GM19372 (cell line): ENCODE measurements around the gene DTX1.
"Not testable (repeated sequence)": the region's sequence is repeated elsewhere in the genome, so short reads cannot be mapped to it uniquely, and the experiment has no call there.

Source experiments
- ATAC-seq: cut with Tn5 transposase; IDR thresholded peaks from one replicate; pipeline ENCODE4 v1.9.1; 2021; ENCODE audit warnings: mild to moderate bottlenecking, low read depth, moderate library complexity; ENCODE audit not compliant: unreplicated experiment

The DTX1 gene

GRCh38 chr12:113111247-113111646 is 54.7 kb downstream of the DTX1 start:
- ATAC-seq = no peak

GRCh38 chr12:113112043-113112899 is 55.7 kb downstream of the DTX1 start:
- no peak for ATAC-seq

GRCh38 chr12:113113397-113113796 is 56.9 kb downstream of the DTX1 start:
- no peak for ATAC-seq

DNA sequence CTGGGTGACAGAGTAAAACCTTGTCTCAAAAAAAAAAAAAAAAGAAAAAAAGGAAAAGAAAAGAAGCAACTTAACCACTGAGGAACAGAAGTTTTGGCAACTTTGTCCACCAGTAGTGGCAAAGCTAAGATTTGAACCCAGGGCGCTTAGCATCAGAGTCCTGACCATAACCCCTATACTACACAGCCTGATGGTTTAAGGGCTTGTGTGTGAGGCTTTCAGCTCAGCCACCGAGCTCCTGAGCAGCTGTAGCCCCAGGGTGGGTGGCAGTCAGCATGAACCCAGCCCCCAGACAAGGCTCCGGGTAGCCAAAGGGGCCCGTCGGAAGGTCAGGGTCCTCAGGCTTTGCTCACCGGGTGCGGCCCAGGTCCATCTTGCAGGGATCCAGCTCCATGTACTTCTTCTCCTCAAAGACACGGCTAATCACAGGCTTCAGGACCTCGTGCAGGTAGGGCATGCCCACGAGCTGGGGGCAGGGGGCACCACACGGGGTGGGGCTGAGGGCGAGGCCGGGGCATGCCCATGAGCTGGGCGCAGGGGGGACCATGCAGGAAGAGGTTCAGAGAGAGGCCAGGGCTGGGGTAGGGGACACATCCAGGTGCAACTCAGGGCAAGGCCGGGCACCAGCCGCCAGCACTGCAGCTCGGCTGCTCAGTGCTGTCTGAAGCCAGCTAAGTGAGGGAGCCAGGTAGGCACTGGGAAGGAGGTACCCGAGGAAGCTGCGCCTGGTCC is 58.1 kb downstream of the DTX1 start:
- ATAC-seq = no peak

DNA sequence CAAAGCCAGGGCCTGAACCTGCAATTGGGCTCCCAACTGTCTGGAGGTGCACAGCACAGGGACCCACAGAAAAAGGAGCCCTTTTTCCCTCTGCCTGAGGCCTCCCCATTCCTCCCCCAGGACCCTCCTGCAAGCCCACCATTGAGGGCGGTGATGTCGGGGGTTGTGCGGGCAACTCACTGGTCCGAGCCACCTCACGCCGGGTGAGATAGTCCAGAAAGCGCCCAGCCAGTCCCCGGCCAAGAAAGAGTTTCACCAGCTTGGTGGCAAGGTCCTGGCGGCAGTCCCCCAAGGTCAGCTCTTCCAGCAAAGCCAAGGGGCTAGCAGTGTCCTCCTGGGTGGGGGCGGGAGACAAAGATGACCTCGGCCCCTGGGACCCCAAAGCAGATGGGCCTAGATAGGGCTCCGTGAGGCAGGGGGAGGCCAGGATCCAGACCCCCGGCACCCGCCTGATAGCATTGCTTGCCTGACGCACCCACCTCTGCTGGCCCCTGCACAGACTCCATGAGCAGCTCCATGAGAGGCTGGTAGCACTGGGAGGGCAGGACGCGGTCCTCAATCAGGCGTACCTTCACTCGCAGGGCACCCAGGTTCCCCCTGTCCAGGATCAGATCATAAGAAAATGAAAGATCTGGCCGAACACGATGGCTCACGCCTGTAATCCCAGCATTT is 59.1 kb downstream of the DTX1 start:
- no peak for ATAC-seq

GRCh38 chr12:113116875-113117274 is 60.3 kb downstream of the DTX1 start:
- ATAC-seq = no peak

GRCh38 chr12:113117684-113118083 is 61.2 kb downstream of the DTX1 start:
- ATAC-seq = not testable (repeated sequence)

DNA sequence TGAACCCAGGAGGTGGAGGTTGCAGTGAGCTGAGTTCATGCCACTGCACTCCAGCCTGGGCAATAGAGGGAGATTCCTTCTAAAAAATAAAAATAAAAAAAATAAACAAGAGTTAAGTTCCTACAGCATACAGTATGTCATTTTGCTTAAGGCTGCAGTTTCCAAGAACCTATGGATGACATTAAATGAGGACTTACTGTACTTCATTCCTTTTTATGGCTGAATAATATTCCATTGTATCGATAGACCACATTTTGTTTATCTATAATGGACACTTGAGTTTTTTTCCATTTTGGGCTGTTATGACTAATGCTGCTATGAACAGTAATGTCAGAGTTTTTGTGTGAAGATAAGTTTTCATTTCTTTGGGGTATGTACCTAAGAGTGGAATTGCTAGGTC is 61.6 kb downstream of the DTX1 start:
- ATAC-seq = no peak

DNA sequence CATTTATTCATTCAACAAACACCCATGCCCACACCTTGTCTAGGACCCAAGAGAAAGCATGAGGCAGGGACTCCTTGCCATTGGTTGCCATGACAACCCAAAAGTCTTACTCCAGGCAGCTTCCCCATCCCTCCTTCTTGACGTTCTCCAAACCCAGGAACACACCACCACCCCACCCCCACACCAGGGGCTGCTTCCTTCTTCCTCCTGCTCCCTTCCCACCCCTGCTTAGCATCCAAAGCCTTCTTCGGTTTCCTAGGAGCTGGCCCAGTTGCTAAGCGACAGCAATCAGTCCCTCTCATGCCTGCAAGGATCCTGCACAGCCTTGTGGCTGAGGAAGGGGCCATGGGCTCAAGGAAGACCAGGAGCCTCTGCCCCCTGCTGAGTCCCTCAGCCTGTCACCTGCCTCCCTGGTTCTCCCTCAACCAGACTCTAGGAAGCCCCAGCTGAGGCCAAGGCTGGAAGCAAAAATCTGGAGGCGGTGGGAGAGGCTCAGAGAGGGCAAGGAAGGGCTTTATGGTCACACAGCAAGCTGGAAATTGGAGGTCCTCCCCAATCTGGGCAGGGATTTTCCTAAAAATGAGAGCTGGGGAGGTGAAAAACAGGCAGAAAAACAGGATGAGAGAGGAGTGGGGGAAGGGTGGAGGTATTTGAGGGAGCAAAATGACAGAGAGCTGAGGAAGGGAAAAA is 63.6 kb downstream of the DTX1 start:
- ATAC-seq = no peak

DNA sequence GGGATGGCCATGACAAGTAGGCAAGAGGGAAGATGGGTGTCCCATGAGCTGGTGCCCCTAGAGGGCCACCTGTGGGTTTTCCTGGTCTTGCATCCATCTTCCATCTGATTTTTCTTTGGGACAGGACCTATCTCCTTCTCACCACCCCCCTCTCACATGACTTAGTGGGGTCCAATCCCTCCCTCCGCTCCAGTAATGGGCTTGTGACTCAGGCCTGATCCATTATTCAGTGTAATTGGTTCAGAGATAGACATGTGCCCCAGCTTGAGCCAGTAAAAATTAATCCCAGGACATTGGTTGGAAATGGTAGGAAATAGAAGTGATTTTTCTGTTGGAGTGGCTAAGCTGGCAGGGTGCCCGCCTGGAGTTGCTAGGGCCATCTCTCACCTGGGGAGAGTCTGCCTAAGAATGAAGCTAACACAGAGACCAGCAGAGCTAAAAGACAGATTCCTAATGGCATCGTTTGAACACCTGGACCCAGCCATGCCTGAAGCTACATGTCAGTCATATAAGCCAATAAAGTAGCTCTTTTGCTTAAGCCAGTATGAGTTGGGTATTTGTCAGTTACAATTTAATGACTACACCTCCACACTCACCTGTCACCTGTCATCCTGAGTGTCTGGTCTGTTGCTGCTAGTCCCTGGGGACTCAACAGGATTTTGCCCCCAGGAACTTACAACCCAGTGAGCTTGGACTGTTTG is 64.3 kb downstream of the DTX1 start:
- ATAC-seq = no peak

DNA sequence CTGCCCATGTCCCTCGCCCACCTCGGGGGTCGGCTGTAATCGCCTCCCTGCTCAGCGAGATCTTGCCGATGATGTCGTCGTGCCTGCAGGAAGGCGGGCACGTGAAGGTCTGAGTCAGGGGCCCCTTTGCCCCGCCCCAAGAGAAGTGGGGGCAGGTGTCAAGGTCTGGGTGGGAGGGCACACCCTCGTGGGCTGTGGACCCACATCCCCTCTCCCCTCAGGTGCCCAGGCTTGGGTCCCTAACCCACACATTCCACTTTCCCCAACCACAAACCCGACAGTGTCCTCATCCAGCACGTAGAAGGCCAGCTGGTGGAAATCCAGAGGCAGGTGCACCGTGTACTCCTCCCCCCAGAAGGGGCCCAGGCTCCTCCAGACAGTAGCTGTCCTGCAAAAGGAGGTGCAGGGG is 71.3 kb downstream of the DTX1 start:
- ATAC-seq = no peak

GRCh38 chr12:113128802-113129663 is 72.5 kb downstream of the DTX1 start:
- no peak for ATAC-seq

DNA sequence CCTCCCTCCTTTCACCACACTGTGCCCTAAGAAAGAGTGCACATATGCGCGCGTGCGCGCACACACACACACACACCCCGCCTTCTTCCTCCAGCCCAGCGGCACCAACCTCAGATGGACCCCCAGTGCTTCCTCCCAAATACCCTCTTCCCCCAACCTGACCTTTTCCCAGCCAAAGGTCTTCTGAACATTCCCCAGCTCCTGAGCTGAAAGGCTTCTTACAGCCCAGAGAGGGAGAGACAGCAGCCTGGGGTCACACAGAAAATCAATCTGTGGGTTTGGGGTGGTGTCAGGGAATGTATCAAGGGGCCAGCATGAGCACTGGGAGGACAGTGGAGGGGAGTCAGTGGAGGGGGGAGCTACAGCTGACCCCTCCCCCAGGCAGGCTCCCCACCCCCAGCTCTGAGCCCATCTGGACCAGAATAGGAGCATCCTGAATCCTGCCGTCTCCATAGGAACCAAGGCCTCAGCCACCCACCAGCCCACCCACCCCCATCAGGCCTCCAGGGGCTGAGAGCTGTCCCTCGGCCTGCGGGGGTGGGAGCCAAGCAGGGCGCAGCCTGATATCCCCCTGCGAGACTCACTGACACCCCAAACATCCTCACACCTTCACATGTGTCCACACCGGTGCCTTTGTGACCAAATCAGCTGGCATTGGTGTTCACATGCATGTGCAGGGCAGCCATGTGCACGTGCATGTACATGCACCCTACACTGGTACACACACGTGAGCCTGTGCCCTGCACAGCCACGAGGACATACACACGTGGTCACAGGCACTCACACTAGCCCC is 73.3 kb downstream of the DTX1 start:
- ATAC-seq = no peak

DNA sequence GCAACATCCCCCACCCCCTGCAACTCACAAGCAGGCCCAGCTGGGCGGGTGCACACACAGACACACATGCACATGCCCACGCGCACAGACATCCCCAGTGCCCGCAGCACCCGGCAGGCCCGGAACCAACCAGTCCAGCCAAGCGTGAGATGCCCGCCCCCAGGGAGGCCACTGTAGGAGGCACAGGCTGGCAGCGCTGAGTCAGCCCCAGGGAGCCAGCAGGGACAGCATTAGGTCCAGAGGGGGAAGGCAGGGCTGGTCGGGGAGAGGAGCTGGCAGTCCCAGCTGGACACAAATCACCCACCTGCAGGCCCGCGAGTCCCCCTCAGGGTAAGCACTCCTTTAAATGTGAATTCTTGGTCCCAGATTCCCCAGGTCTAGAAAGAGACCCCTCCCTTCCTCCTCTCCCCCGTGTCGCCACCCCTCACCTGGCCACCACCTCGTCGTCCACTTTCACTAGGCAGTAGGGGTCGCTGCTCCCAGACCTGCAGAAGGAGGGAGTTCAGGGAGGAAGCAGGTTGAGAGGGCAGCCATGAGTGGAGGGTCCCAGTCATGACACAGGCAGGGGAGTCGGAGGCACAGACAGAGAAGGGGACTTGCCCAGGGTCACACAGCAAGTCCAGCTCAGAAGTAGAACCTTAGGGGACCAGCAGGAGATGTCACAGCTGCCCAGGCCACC is 74.1 kb downstream of the DTX1 start:
- ATAC-seq = no peak

DNA sequence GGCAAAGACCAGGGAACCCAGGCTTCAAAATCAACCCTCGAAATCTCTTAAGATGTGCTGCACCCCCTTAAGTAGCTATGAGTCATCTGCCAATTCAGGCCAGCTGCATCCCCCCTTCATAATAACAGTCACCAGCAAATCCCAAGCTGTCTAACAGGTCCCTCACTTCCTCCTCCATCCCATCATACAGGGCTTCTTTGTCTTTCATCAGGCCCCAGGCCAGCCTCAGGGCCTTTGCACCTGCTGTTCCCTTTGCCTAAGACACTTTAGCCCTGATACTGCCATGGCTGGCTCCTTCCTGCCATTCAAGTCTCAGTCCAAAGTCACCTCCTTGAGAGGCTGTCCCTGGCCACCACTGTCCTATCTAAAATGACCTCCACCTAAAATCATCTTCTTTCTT is 75.0 kb downstream of the DTX1 start:
- ATAC-seq = no peak

DNA sequence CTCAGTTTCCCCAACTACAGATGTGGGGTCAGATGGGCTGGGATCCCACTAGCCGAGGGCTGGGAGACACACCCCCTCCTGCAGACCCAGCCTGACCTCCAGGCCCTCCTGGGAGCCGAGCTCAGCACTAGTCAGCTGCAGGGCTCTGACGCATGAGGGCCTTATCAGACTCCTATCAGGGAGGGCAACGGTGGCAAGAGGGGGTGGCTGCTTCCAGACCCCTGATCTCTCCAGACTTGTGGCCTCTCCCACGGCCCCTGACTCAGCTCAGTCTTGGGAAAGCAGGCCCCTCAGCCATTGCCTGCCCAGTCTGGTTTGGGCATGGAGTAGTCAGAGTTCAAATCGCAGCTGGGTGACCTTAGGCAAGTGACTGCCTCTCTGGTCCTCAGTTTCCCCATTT is 76.5 kb downstream of the DTX1 start:
- no peak for ATAC-seq

DNA sequence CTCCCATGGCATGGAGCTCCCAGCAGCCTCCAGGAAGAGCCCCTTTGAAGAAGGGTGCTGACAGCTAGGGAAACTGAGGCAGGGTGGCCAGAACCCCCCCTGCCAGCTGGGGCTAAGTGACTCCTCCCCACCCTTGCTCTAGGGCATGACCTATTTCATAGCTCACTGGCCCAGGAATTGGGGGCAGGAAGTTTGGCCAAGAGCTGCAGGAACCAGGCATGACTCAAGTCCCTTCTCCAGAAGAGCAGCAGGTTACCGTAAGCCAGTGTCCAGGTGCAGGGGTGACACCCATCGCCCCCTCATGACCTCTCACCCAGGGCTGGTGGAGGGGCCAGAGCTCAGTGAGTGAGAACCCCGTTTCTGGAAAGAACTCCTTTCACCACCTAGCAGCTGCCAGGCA is 77.1 kb downstream of the DTX1 start:
- no peak for ATAC-seq

DNA sequence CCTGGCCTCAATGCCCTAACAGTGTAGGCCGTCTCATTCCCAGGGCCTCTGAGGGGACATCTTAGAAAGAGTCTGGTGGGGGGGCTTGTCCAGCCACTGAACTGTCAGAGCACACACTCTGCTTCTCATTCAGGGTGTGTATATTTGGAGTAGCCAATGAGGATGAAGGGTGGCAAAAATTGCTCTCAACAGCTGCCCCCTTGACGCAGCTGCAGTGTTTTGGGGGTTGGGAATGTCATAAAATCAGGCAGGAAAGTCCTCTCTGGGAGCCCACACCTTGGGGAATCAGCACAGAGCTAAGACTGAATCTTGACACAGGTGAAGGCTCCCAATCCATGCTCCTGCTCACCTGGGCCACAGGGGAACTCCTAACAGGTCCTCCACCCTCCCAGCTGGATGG is 77.5 kb downstream of the DTX1 start:
- no peak for ATAC-seq
